HepG2 (cell line): ENCODE results near the gene PLPP3. TPM values are rescaled to one million over a fixed set of nuclear protein-coding genes. Genes with fewer than 3 reads are reported as not detected.
A peak's percentile ranks its signal among the peaks of the same experiment; 100 is the strongest.

Experiments used
- ARID5B ChIP-seq: IDR thresholded peaks from 2 replicates; pipeline ENCODE4 v1.4.0; 2020; ENCODE audit warnings: mild to moderate bottlenecking, missing genetic modification reagents
- E2F1 ChIP-seq: sonication (generic); formaldehyde crosslinking; IDR thresholded peaks from 2 replicates; pipeline ENCODE4 v1.5.0; 2020; ENCODE audit warnings: missing genetic modification reagents
- ERF ChIP-seq: IDR thresholded peaks from 2 replicates; pipeline ENCODE4 v1.6.1; 2018; ENCODE audit warnings: missing biosample characterization, missing genetic modification reagents
- GLI4 ChIP-seq: sonication (generic); formaldehyde crosslinking; IDR thresholded peaks from 2 replicates; pipeline ENCODE4 v1.5.1; 2020; ENCODE audit warnings: missing genetic modification reagents, mild to moderate bottlenecking, moderate library complexity, borderline replicate concordance
- HIVEP1 ChIP-seq: sonication (generic); formaldehyde crosslinking; IDR thresholded peaks from 2 replicates; pipeline ENCODE4 v1.4.0; 2020; ENCODE audit warnings: mild to moderate bottlenecking, missing genetic modification reagents
- KAT2B ChIP-seq: fragments of 150-350 bp; IDR thresholded peaks from 2 replicates; pipeline ENCODE4 v1.6.1; 2014; ENCODE audit warnings: low read depth, low read length, borderline replicate concordance
- NKX3-1 ChIP-seq: sonication (generic); formaldehyde crosslinking; IDR thresholded peaks from 2 replicates; pipeline ENCODE4 v1.5.0; 2020; ENCODE audit warnings: missing genetic modification reagents
- PHF5A ChIP-seq: IDR thresholded peaks from one replicate; pipeline ENCODE4 v1.6.1; 2018; ENCODE audit warnings: low read depth, missing genetic modification reagents; ENCODE audit not compliant: unreplicated experiment
- POLR2AphosphoS2 ChIP-seq: IDR thresholded peaks from 2 replicates; pipeline ENCODE4 v1.6.1; 2011; ENCODE audit warnings: low read depth, low read length, improper control_type of control experiment
- SKIL ChIP-seq: sonication (generic); formaldehyde crosslinking; IDR thresholded peaks from 2 replicates; pipeline ENCODE4 v1.8.0; 2022; ENCODE audit warnings: missing genetic modification reagents, mild to moderate bottlenecking, moderate library complexity, borderline replicate concordance
- SMAD3 ChIP-seq: sonication (generic); formaldehyde crosslinking; IDR thresholded peaks from 2 replicates; pipeline ENCODE4 v1.4.0; 2020; ENCODE audit warnings: missing genetic modification reagents
- TFE3 ChIP-seq: IDR thresholded peaks from 2 replicates; pipeline ENCODE4 v1.6.1; 2016
- ZKSCAN5 ChIP-seq: sonication (generic); formaldehyde crosslinking; IDR thresholded peaks from 2 replicates; pipeline ENCODE4 v1.5.1; 2020; ENCODE audit warnings: mild to moderate bottlenecking, missing genetic modification reagents
- ZNF225 ChIP-seq: sonication (generic); formaldehyde crosslinking; IDR thresholded peaks from 2 replicates; pipeline ENCODE4 v1.4.0; 2020; ENCODE audit warnings: mild to moderate bottlenecking, missing genetic modification reagents
- ZNF275 ChIP-seq: sonication (generic); formaldehyde crosslinking; IDR thresholded peaks from 2 replicates; pipeline ENCODE4 v1.8.0; 2022; ENCODE audit warnings: missing genetic modification reagents, mild to moderate bottlenecking, inconsistent platforms, borderline replicate concordance
- ZNF530 ChIP-seq: sonication (generic); formaldehyde crosslinking; IDR thresholded peaks from 2 replicates; pipeline ENCODE4 v1.5.0; 2020; ENCODE audit warnings: low read depth, mild to moderate bottlenecking, missing genetic modification reagents
- ZNF652 ChIP-seq: IDR thresholded peaks from 2 replicates; pipeline ENCODE4 v1.6.1; 2016; ENCODE audit warnings: low read depth, borderline replicate concordance
- ZNF761 ChIP-seq: sonication (generic); formaldehyde crosslinking; conservative IDR thresholded peaks from 2 replicates; pipeline ENCODE4 v1.4.0; 2020; ENCODE audit warnings: mild to moderate bottlenecking, missing genetic modification reagents
- polyA plus RNA-seq, 8 experiments: library from polyadenylated mRNA; depleted of rRNA in 3 of 8; stranded (reverse) in 7 of 8; unstranded in 1 of 8; fragments of >200 nt; fragmentation: Illumina TruSeq in 4 of 8; extraction: Trizol in 4 of 8; gene quantifications; 2 replicates each; pipeline versions ENCODE4 v1.2.1 to v1.2.3, GENCODE V29; 2011 to 2016; ENCODE audit warnings: low read depth in 4 of 8, missing spikeins in 1 of 8, mixed read lengths in 1 of 8; ENCODE audit not compliant: insufficient read depth in 1 of 8
- total RNA-seq, 5 experiments: library from RNA; depleted of rRNA; stranded (reverse); fragments of >200 nt; fragmentation: Illumina TruSeq; extraction: Trizol; gene quantifications; 2 replicates each; pipeline ENCODE4 v1.2.3, GENCODE V29; 2016; ENCODE audit warnings: low read depth in 1 of 5

Gene PLPP3
- total and polyA plus RNA-seq, 2 of the 13 experiments (the other 11 are each of a cell fraction or from before 2014, with no cell fraction given) = 49.7 to 65.8 TPM

- TF ChIP-seq ZNF275 (CRISPR knock-in tag) (no peak), KAT2B (no peak), ZNF761 (CRISPR knock-in tag) (0 out of 2 replicates have a peak, but pooled peaks have one; percentile 51), SKIL (CRISPR knock-in tag) (no peak), ERF (CRISPR knock-in tag) (peak; percentile 66), NKX3-1 (no peak), SMAD3 (peak; percentile 20; the same call in 1 of the 2 replicates), PHF5A (no peak), HIVEP1 (CRISPR knock-in tag) (no peak), TFE3 (CRISPR knock-in tag) (no peak; the same call in 1 of the 2 replicates), ZNF530 (CRISPR knock-in tag) (no peak), POLR2AphosphoS2 (no peak), GLI4 (CRISPR knock-in tag) (no peak), ARID5B (CRISPR knock-in tag) (no peak; the same call in 1 of the 2 replicates), ZKSCAN5 (CRISPR knock-in tag) (no peak), E2F1 (CRISPR knock-in tag) (0 out of 2 replicates have a peak, but pooled peaks have one; percentile 30), ZNF225 (CRISPR knock-in tag) (0 out of 2 replicates have a peak, but pooled peaks have one; percentile 31), ZNF652 (CRISPR knock-in tag) (peak; percentile 97)
These were observed 101.9 kb downstream of the PLPP3 start (continued) for GRCh38 chr1:56477164-56478111.
